ENCODE results near the gene GRIN1. TPM values are rescaled to one million over a fixed set of nuclear protein-coding genes. Genes with fewer than 3 reads are reported as not detected.

The GRIN1 gene
- total RNA-seq, 1 experiment from 2014 or later: not detected

DNA sequence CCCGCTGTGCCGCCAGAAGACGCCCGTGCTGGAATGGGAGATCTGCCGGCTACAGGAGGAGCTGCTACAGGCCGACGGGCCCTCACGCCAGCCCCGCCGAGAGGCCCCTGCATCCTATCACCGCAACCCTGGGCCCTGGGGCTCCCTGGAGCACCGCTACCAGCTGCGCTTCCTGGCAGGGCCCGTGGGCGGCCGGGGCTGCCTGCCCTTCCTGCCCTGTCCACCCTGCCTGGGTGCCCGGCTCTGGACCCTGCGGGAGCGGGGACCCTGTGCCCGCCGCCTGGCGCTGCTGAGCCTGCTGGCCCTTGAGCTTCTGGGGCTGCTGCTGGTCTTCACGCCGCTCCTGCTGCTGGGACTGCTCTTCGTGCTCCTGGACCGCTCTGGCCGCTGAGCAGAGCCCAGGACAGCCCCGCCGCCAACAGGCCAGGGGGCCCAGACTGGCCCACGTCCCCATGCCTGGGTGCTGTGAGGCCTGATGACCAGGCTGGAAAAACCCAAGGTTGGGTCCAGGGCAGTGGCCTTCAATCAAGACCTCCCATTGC lies 79.3 kb downstream of the GRIN1 start:
- in situ Hi-C loops (cut with HindIII; ENCODE audit: low sequenced_read_pairs): no loop called here
- no peak for DNase-seq (ENCODE audit: low spot score)

Other genes with a start within 250 kb of the GRIN1 start
- 118 and 124 TPM in 2 replicates for gene FBXW5, start 194.4 kb upstream of the GRIN1 start, total RNA-seq (2014; rRNA removed; shearing (Covaris generic))
- 0.92 TPM in 1 of 2 replicates, not detected in the other for gene C8G, start 193.9 kb upstream of the GRIN1 start, total RNA-seq (2014; rRNA removed; shearing (Covaris generic))
- not detected in 2 replicates for gene LCN12, start 186.9 kb upstream of the GRIN1 start, total RNA-seq (2014; rRNA removed; shearing (Covaris generic))
- gene PTGDS, start 161.7 kb upstream of the GRIN1 start, total RNA-seq (2014; rRNA removed; shearing (Covaris generic)): 4.7 TPM in 1 of 2 replicates, not detected in the other
- not detected in 2 replicates for gene LCNL1, start 156.2 kb upstream of the GRIN1 start, total RNA-seq (2014; rRNA removed; shearing (Covaris generic))
- gene PAXX, start 146.7 kb upstream of the GRIN1 start, total RNA-seq (2014; rRNA removed; shearing (Covaris generic)): 52.2 and 79.6 TPM in 2 replicates
- gene CLIC3, start 142.6 kb upstream of the GRIN1 start, total RNA-seq (2014; rRNA removed; shearing (Covaris generic)): 2.1 and 6.2 TPM in 2 replicates
- gene ABCA2, start 110.9 kb upstream of the GRIN1 start, total RNA-seq (2014; rRNA removed; shearing (Covaris generic)): 8.5 and 12.3 TPM in 2 replicates
- not detected in 2 replicates for gene FUT7, start 107.1 kb upstream of the GRIN1 start, total RNA-seq (2014; rRNA removed; shearing (Covaris generic))
- 32.0 and 38.4 TPM in 2 replicates for gene NPDC1, start 93.0 kb upstream of the GRIN1 start, total RNA-seq (2014; rRNA removed; shearing (Covaris generic))
- not detected in 2 replicates for gene ENTPD2, start 85.1 kb upstream of the GRIN1 start, total RNA-seq (2014; rRNA removed; shearing (Covaris generic))
- gene SAPCD2, start 68.6 kb upstream of the GRIN1 start, total RNA-seq (2014; rRNA removed; shearing (Covaris generic)): 62.9 and 63.5 TPM in 2 replicates
- gene UAP1L1, start 61.6 kb upstream of the GRIN1 start, total RNA-seq (2014; rRNA removed; shearing (Covaris generic)): 28.9 and 34.7 TPM in 2 replicates
- 67.0 and 73.9 TPM in 2 replicates for gene MAN1B1, start 52.2 kb upstream of the GRIN1 start, total RNA-seq (2014; rRNA removed; shearing (Covaris generic))
- 1.2 and 3.0 TPM in 2 replicates for gene DPP7, start 24.4 kb upstream of the GRIN1 start, total RNA-seq (2014; rRNA removed; shearing (Covaris generic))
- 1.3 TPM in 1 of 2 replicates, not detected in the other for gene LRRC26, start 30.9 kb downstream of the GRIN1 start, total RNA-seq (2014; rRNA removed; shearing (Covaris generic))
- not detected in 2 replicates for gene TMEM210, start 32.9 kb downstream of the GRIN1 start, total RNA-seq (2014; rRNA removed; shearing (Covaris generic))
- 58.8 and 63.6 TPM in 2 replicates for gene ANAPC2, start 49.4 kb downstream of the GRIN1 start, total RNA-seq (2014; rRNA removed; shearing (Covaris generic))
- gene SSNA1, start 49.5 kb downstream of the GRIN1 start, total RNA-seq (2014; rRNA removed; shearing (Covaris generic)): 95.8 and 122 TPM in 2 replicates
- gene TPRN, start 61.6 kb downstream of the GRIN1 start, total RNA-seq (2014; rRNA removed; shearing (Covaris generic)): 17.6 and 25.7 TPM in 2 replicates
- 45.7 and 57.4 TPM in 2 replicates for gene TMEM203, start 66.5 kb downstream of the GRIN1 start, total RNA-seq (2014; rRNA removed; shearing (Covaris generic))
- gene NDOR1, start 66.5 kb downstream of the GRIN1 start, total RNA-seq (2014; rRNA removed; shearing (Covaris generic)): 3.9 and 6.4 TPM in 2 replicates
- not detected in 2 replicates for gene RNF208, start 83.1 kb downstream of the GRIN1 start, total RNA-seq (2014; rRNA removed; shearing (Covaris generic))
- 10.7 and 16.0 TPM in 2 replicates for gene CYSRT1, start 86.0 kb downstream of the GRIN1 start, total RNA-seq (2014; rRNA removed; shearing (Covaris generic))
- gene RNF224, start 88.3 kb downstream of the GRIN1 start, total RNA-seq (2014; rRNA removed; shearing (Covaris generic)): not detected in 2 replicates
- gene SLC34A3, start 91.7 kb downstream of the GRIN1 start, total RNA-seq (2014; rRNA removed; shearing (Covaris generic)): not detected in 2 replicates
- gene TUBB4B, start 102.1 kb downstream of the GRIN1 start, total RNA-seq (2014; rRNA removed; shearing (Covaris generic)): 1,012 and 1,099 TPM in 2 replicates
- not detected in 2 replicates for gene STPG3, start 112.1 kb downstream of the GRIN1 start, total RNA-seq (2014; rRNA removed; shearing (Covaris generic))
- 93.6 and 118 TPM in 2 replicates for gene NELFB, start 116.2 kb downstream of the GRIN1 start, total RNA-seq (2014; rRNA removed; shearing (Covaris generic))
- 38.2 and 41.7 TPM in 2 replicates for gene TOR4A, start 138.6 kb downstream of the GRIN1 start, total RNA-seq (2014; rRNA removed; shearing (Covaris generic))
- gene NRARP, start 163.1 kb downstream of the GRIN1 start, total RNA-seq (2014; rRNA removed; shearing (Covaris generic)): 6.3 and 6.7 TPM in 2 replicates